ENCODE results near the gene GRM7.

- TF ChIP-seq CTCF (IDR thresholded peaks at IDR 0.05; ENCODE audit: poor library complexity, severe bottlenecking) (no peak), POLR2AphosphoS5 (IDR thresholded peaks at IDR 0.05) (no peak), RAD21 (conservative IDR thresholded peaks at IDR 0.05) (no peak), EP300 (conservative IDR thresholded peaks at IDR 0.05; ENCODE audit: poor library complexity, severe bottlenecking) (no peak), EZH2 (IDR thresholded peaks at IDR 0.05; ENCODE audit: borderline replicate concordance, insufficient read depth, low read length, poor library complexity, severe bottlenecking) (no peak), TAF1 (IDR thresholded peaks at IDR 0.05; ENCODE audit: low read depth) (no peak), MXI1 (conservative IDR thresholded peaks at IDR 0.05; ENCODE audit: poor library complexity, severe bottlenecking) (no peak), SMC3 (conservative IDR thresholded peaks at IDR 0.05; ENCODE audit: poor library complexity) (no peak)
- TF ChIP-seq, protein P1, sequence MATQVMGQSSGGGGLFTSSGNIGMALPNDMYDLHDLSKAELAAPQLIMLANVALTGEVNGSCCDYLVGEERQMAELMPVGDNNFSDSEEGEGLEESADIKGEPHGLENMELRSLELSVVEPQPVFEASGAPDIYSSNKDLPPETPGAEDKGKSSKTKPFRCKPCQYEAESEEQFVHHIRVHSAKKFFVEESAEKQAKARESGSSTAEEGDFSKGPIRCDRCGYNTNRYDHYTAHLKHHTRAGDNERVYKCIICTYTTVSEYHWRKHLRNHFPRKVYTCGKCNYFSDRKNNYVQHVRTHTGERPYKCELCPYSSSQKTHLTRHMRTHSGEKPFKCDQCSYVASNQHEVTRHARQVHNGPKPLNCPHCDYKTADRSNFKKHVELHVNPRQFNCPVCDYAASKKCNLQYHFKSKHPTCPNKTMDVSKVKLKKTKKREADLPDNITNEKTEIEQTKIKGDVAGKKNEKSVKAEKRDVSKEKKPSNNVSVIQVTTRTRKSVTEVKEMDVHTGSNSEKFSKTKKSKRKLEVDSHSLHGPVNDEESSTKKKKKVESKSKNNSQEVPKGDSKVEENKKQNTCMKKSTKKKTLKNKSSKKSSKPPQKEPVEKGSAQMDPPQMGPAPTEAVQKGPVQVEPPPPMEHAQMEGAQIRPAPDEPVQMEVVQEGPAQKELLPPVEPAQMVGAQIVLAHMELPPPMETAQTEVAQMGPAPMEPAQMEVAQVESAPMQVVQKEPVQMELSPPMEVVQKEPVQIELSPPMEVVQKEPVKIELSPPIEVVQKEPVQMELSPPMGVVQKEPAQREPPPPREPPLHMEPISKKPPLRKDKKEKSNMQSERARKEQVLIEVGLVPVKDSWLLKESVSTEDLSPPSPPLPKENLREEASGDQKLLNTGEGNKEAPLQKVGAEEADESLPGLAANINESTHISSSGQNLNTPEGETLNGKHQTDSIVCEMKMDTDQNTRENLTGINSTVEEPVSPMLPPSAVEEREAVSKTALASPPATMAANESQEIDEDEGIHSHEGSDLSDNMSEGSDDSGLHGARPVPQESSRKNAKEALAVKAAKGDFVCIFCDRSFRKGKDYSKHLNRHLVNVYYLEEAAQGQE (IDR thresholded peaks at IDR 0.05; ENCODE audit: borderline replicate concordance), result no peak
These were observed 414.5 kb downstream of the GRM7 start for GRCh38 chr3:7275396-7275795.
